ENCODE measurements around the gene GPR153.

DNA sequence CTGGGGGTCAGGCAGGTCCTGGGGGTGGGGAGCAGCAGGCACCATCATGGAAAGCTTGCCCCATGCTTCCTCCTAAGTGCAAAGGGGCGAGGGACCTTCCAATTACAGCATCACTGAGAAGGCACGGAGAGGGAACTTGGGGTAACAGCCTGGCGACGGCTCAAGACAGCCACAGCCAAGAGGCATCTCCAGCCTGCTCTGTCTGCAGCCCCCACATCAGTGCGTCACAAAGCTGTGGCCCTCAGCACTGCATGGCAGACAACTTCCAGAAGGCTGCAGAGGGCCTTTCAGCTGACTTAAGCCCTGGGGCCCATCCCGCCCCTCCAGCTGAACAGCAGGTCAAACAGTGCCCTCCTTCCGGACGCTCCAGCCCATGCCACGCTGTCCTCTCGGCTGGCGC, 13.2 kb upstream of the GPR153 start:
- TF ChIP-seq, protein P1, sequence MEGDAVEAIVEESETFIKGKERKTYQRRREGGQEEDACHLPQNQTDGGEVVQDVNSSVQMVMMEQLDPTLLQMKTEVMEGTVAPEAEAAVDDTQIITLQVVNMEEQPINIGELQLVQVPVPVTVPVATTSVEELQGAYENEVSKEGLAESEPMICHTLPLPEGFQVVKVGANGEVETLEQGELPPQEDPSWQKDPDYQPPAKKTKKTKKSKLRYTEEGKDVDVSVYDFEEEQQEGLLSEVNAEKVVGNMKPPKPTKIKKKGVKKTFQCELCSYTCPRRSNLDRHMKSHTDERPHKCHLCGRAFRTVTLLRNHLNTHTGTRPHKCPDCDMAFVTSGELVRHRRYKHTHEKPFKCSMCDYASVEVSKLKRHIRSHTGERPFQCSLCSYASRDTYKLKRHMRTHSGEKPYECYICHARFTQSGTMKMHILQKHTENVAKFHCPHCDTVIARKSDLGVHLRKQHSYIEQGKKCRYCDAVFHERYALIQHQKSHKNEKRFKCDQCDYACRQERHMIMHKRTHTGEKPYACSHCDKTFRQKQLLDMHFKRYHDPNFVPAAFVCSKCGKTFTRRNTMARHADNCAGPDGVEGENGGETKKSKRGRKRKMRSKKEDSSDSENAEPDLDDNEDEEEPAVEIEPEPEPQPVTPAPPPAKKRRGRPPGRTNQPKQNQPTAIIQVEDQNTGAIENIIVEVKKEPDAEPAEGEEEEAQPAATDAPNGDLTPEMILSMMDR (IDR thresholded peaks at IDR 0.05) = no peak
- TF ChIP-seq RFX5 (IDR thresholded peaks at IDR 0.05; ENCODE audit: low read length) (no peak), SIN3A (IDR thresholded peaks at IDR 0.05; ENCODE audit: borderline replicate concordance, low read depth, low read length) (no peak)
- TF ChIP-seq, protein P2, sequence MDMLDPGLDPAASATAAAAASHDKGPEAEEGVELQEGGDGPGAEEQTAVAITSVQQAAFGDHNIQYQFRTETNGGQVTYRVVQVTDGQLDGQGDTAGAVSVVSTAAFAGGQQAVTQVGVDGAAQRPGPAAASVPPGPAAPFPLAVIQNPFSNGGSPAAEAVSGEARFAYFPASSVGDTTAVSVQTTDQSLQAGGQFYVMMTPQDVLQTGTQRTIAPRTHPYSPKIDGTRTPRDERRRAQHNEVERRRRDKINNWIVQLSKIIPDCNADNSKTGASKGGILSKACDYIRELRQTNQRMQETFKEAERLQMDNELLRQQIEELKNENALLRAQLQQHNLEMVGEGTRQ (IDR thresholded peaks at IDR 0.05; ENCODE audit: borderline replicate concordance, low read depth, low read length) = no peak
- TF ChIP-seq, protein P3, sequence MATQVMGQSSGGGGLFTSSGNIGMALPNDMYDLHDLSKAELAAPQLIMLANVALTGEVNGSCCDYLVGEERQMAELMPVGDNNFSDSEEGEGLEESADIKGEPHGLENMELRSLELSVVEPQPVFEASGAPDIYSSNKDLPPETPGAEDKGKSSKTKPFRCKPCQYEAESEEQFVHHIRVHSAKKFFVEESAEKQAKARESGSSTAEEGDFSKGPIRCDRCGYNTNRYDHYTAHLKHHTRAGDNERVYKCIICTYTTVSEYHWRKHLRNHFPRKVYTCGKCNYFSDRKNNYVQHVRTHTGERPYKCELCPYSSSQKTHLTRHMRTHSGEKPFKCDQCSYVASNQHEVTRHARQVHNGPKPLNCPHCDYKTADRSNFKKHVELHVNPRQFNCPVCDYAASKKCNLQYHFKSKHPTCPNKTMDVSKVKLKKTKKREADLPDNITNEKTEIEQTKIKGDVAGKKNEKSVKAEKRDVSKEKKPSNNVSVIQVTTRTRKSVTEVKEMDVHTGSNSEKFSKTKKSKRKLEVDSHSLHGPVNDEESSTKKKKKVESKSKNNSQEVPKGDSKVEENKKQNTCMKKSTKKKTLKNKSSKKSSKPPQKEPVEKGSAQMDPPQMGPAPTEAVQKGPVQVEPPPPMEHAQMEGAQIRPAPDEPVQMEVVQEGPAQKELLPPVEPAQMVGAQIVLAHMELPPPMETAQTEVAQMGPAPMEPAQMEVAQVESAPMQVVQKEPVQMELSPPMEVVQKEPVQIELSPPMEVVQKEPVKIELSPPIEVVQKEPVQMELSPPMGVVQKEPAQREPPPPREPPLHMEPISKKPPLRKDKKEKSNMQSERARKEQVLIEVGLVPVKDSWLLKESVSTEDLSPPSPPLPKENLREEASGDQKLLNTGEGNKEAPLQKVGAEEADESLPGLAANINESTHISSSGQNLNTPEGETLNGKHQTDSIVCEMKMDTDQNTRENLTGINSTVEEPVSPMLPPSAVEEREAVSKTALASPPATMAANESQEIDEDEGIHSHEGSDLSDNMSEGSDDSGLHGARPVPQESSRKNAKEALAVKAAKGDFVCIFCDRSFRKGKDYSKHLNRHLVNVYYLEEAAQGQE (IDR thresholded peaks at IDR 0.05; ENCODE audit: low read depth, low read length) = no peak
- TF ChIP-seq, protein P4, sequence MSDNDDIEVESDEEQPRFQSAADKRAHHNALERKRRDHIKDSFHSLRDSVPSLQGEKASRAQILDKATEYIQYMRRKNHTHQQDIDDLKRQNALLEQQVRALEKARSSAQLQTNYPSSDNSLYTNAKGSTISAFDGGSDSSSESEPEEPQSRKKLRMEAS (IDR thresholded peaks at IDR 0.05; ENCODE audit: low read depth) = no peak

Data from SK-N-SH (cell line).